SU-DHL-6 (cell line): Measurements from ENCODE around the gene DBF4.

Experiments
- EZH2phosphoT487 ChIP-seq: fragments of 200-600 bp; sonication (generic), shearing (Covaris generic); conservative IDR thresholded peaks from 2 replicates; pipeline ENCODE4 v1.6.1; 2018; ENCODE audit warnings: mild to moderate bottlenecking, antibody characterized with exemption, low read length, moderate library complexity, mixed read lengths
- TF ChIP-seq, protein P1 (sequence below): fragments of 200-600 bp; sonication (generic); IDR thresholded peaks from one replicate; pipeline ENCODE4 v1.5.1; 2017; ENCODE audit warnings: antibody characterized with exemption, mild to moderate bottlenecking, low read length, moderate library complexity; ENCODE audit not compliant: insufficient read depth, poor library complexity, severe bottlenecking

DNA sequence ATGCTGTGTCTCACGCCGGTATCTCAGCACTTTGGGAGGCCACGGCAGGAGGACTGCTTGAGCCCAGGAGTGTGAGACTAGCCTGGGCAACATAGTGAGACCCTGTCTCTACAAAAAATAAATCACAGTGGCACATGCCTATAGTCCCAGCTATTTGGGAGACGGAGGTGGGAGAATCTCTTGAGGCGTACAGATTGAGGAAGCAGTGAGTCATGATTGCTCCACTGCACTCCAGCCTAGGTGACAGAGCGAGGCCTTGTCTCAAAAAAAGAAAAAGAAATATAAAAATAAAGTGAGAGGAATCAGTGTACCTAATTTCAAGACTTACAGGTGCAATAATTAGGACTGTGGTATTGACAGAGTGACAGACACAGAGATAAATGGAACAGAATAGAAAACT, 24.0 kb upstream of the DBF4 start:
- TF ChIP-seq, protein P1, sequence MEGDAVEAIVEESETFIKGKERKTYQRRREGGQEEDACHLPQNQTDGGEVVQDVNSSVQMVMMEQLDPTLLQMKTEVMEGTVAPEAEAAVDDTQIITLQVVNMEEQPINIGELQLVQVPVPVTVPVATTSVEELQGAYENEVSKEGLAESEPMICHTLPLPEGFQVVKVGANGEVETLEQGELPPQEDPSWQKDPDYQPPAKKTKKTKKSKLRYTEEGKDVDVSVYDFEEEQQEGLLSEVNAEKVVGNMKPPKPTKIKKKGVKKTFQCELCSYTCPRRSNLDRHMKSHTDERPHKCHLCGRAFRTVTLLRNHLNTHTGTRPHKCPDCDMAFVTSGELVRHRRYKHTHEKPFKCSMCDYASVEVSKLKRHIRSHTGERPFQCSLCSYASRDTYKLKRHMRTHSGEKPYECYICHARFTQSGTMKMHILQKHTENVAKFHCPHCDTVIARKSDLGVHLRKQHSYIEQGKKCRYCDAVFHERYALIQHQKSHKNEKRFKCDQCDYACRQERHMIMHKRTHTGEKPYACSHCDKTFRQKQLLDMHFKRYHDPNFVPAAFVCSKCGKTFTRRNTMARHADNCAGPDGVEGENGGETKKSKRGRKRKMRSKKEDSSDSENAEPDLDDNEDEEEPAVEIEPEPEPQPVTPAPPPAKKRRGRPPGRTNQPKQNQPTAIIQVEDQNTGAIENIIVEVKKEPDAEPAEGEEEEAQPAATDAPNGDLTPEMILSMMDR, result no peak
- no peak for TF ChIP-seq EZH2phosphoT487
